Spleen (tissue), 11 donors: ENCODE measurements around the gene PVALEF. TPM values are rescaled to one million over a fixed set of nuclear protein-coding genes. Genes with fewer than 3 reads are reported as not detected.

Source experiments
- DNase-seq: peaks from one replicate; pipeline ENCODE4 v3.0.0-alpha.2; 2020
- H3K27ac ChIP-seq, 8 donors: fragments of 200-600 bp; sonication (generic) in 7 of 8; 1 replicate in 4 of 8; 2 replicates in 4 of 8; pipeline versions ENCODE4 v1.5.0 to v1.8.0; 2016 to 2021; ENCODE audit warnings: inconsistent platforms in 4 of 8, mild to moderate bottlenecking in 4 of 8, moderate library complexity in 1 of 8
- H3K27me3 ChIP-seq, 7 donors: fragments of 200-600 bp; sonication (generic) in 6 of 7; replicated peaks in 1 of 7; 1 replicate in 4 of 7; 2 replicates in 3 of 7; pipeline versions ENCODE4 v1.5.0 to v1.8.0; 2016 to 2021; ENCODE audit warnings: inconsistent platforms in 3 of 7, mild to moderate bottlenecking in 1 of 7
- H3K36me3 ChIP-seq, 6 donors: fragments of 200-600 bp; sonication (generic) in 5 of 6; 1 replicate in 4 of 6; 2 replicates in 2 of 6; pipeline versions ENCODE4 v1.5.0 to v1.8.0; 2016 to 2021; ENCODE audit warnings: inconsistent platforms in 2 of 6
- H3K4me1 ChIP-seq, 6 donors: fragments of 200-600 bp; sonication (generic) in 5 of 6; 1 replicate in 3 of 6; 2 replicates in 3 of 6; pipeline versions ENCODE4 v1.5.0 to v1.8.0; 2016 to 2021; ENCODE audit warnings: inconsistent platforms in 3 of 6
- H3K4me3 ChIP-seq, 8 donors: fragments of 200-600 bp; sonication (generic) in 7 of 8; 1 replicate in 4 of 8; 2 replicates in 4 of 8; pipeline versions ENCODE4 v1.5.0 to v1.8.0; 2016 to 2021; ENCODE audit warnings: inconsistent platforms in 4 of 8, mild to moderate bottlenecking in 4 of 8, moderate library complexity in 2 of 8
- H3K9me3 ChIP-seq, 8 donors: fragments of 200-600 bp; sonication (generic) in 7 of 8; 1 replicate in 4 of 8; 2 replicates in 4 of 8; pipeline versions ENCODE4 v1.5.0 to v1.8.0; 2016 to 2021; ENCODE audit warnings: inconsistent platforms in 4 of 8
- POLR2A ChIP-seq, 3 donors: fragments of 450-650 bp; IDR thresholded peaks; one replicate each; pipeline ENCODE4 v1.5.1; 2017; ENCODE audit warnings: antibody characterized with exemption in 3 of 3, mild to moderate bottlenecking in 1 of 3
- POLR2AphosphoS5 ChIP-seq, 3 donors: sonication (generic); formaldehyde crosslinking; IDR thresholded peaks; one replicate each; pipeline ENCODE4 v1.5.1; 2017; ENCODE audit warnings: antibody characterized with exemption in 3 of 3
- WGBS, 5 donors: extraction: QIAGEN DNeasy Blood & Tissue Kit in 3 of 5; methylation state at CpG; one replicate each; pipeline versions ENCODE4 v1.1.5 to v1.1.7; 2013 to 2018; 5-methylcytosine and 5-hydroxymethylcytosine counted together
- intact Hi-C: fragments of 100-400 bp; cut with DNase I; formaldehyde crosslinking; loops from one replicate; pipeline ENCODE4 v1.15.0; 2023; ENCODE audit warnings: low total_unique reads
- polyA plus RNA-seq, 3 donors: library from polyadenylated mRNA; stranded (reverse); fragments of 200-250 nt; gene quantifications; one replicate each; pipeline ENCODE4 v1.2.1, GENCODE V29; 2013
- total RNA-seq, 7 donors: library from RNA; depleted of rRNA in 3 of 7; stranded (reverse); fragments of >200 nt in 3 of 7; fragmentation: NEBNext Ultra II Directional in 4 of 7; extraction: Animal tissue kit (Norgen Biotek cat#: 25700) in 4 of 7; gene quantifications; one replicate each; pipeline versions ENCODE4 v1.1.0 to v1.2.1, GENCODE V29; 2016 to 2021
- TF ChIP-seq, protein P1 (sequence below), 11 experiments: fragments of 200-600 bp in 7 of 11; fragments of 450-650 bp in 4 of 11; sonication (generic) in 4 of 11; IDR thresholded peaks in 8 of 11; conservative IDR thresholded peaks in 3 of 11; 1 replicate in 7 of 11; 2 replicates in 4 of 11; pipeline versions ENCODE4 v1.4.0 to v1.8.0; 2016 to 2021; ENCODE audit warnings: antibody characterized with exemption in 11 of 11, inconsistent platforms in 4 of 11, mild to moderate bottlenecking in 1 of 11
- donor health status: healthy with polysubstance abuse.
- donor health status: DM: no; HTN: no; CAD: no; lungs with moderate emphysema.
- donor health status: DM: no; HTN: no; CAD: no.
- donor health status: Bipolar disorder and iron deficiency.
- donor health status: healthy.
- donor health status: DM: no; HTN: no; CAD: no.
- donor health status: DM: yes; HTN: yes; CAD: no.

The PVALEF gene
- total and polyA plus RNA-seq, 10 donors, result not detected

DNA sequence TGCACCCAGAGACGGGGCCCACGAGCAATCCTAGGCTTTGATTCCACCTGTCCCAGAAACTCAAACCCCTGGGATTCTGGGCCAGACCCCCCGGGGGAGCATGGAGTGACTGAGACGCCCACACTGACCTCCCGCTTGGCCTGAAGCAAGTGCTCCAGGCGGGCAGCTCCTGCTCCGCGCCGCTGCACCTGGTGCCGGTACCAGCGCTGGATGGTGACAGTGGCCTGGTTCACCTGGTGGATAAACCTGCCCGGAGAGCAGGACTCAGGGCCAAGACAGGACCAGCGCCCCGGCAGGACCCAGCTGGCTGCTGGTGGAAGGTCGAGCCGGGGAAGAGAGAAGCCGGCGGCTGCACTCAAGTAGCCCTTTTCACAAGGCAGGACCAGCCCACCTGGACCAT lies 34.9 kb downstream of the PVALEF start:
- WGBS, 5 donors, result 76 to 100% (median 89%) methylated on average over 2 to 18 of the region's 18 CpGs
- no peaks in the 10 kb centered on the region for H3K9me3 ChIP-seq
- intact Hi-C loops, result no loop called here
- H3K4me3 ChIP-seq, result no peak overlapping the region
- no peaks in the 10 kb centered on the region for H3K27me3 ChIP-seq
- H3K27ac ChIP-seq, result peak overlapping the region in 4 of 8 donors; percentile 31 to 61 (median 50)
- peaks cover 11 to 64% (median 51%) of the 10 kb centered on the region in 6 donors for H3K4me1 ChIP-seq
- no peak for DNase-seq
- TF ChIP-seq POLR2A (IDR thresholded peaks at IDR 0.05) (no peak), POLR2AphosphoS5 (IDR thresholded peaks at IDR 0.05) (no peak)
- TF ChIP-seq, protein P1, sequence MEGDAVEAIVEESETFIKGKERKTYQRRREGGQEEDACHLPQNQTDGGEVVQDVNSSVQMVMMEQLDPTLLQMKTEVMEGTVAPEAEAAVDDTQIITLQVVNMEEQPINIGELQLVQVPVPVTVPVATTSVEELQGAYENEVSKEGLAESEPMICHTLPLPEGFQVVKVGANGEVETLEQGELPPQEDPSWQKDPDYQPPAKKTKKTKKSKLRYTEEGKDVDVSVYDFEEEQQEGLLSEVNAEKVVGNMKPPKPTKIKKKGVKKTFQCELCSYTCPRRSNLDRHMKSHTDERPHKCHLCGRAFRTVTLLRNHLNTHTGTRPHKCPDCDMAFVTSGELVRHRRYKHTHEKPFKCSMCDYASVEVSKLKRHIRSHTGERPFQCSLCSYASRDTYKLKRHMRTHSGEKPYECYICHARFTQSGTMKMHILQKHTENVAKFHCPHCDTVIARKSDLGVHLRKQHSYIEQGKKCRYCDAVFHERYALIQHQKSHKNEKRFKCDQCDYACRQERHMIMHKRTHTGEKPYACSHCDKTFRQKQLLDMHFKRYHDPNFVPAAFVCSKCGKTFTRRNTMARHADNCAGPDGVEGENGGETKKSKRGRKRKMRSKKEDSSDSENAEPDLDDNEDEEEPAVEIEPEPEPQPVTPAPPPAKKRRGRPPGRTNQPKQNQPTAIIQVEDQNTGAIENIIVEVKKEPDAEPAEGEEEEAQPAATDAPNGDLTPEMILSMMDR (IDR thresholded peaks at IDR 0.05 in 8 of 11, conservative IDR thresholded peaks at IDR 0.05 in 3 of 11), result no peak
- peaks cover 0 to 86% (median 4%) of the 10 kb centered on the region in 6 donors for H3K36me3 ChIP-seq

DNA sequence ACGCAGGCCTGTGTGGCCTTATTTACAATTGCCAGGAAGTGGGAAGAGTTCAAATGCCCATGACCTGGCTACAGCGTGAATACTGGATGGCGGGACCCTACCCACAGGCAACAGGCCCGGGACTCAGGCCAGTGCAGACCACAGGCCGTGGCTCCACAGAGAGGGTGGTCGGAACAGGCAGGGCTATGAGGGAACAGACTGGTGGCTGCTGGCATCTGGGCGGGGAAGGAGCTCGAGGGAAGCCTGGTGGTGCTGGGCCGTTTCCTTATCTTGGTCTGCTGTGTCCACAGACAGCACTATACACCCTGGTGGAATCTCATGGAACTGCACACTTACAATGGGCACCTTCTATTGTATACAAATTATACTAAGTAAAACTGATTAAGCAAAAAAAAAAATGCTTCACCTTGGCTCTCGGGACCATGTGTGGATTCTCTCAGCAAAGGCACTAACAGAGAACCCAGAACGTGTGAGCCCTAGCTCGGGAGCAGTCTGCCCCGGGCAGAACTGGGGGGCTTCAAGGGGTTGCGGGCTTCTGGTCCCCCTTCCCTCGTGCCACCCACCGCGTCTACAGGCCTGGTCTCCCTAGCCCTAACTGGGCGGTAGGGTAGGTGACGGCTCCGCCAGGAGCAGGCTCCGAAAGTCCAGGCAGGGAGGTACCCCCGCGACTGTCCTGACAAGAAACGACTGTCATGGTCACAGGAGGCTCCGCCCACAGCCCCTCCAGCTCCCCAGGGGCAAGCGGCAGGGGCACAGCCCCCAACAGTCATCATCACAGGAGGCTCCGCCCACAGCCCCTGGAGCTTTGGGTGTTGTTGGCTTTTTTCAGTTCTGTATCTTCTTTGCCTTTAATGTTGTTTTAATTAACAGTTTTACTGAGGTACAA lies 35.6 kb downstream of the PVALEF start:
- whole genome bisulfite sequencing, 5 donors, result 56 to 73% (median 64%) methylated on average over 17 to 27 of the region's 27 CpGs
- DNase-seq, result no peak
- H3K27me3 ChIP-seq, result no peaks in the 10 kb centered on the region
- no peaks in the 10 kb centered on the region for H3K9me3 ChIP-seq
- H3K27ac ChIP-seq, result peak overlapping the region in 3 of 8 donors; percentile 31 to 55 (median 45)
- peaks cover 11 to 56% (median 47%) of the 10 kb centered on the region in 6 donors for H3K4me1 ChIP-seq
- intact Hi-C loops, result no loop called here
- H3K36me3 ChIP-seq, result peaks cover 0 to 80% (median 5%) of the 10 kb centered on the region in 6 donors
- TF ChIP-seq, protein P1 (IDR thresholded peaks at IDR 0.05 in 8 of 11, conservative IDR thresholded peaks at IDR 0.05 in 3 of 11), result peak; percentile 37 to 78 (median 68)
- TF ChIP-seq POLR2AphosphoS5 (IDR thresholded peaks at IDR 0.05), result peak in 2 of 3 donors; percentile 17 to 54
- TF ChIP-seq POLR2A (IDR thresholded peaks at IDR 0.05), result no peak
- no peak overlapping the region for H3K4me3 ChIP-seq

GRCh38 chr17:81202318-81202717 lies 37.0 kb downstream of the PVALEF start:
- 94 to 100% (median 96%) methylated on average over 2 to 10 of the region's 10 CpGs for WGBS, 5 donors

More at GRCh38 chr17:81202318-81202717, 37.0 kb downstream of the PVALEF start:
- no peaks in the 10 kb centered on the region for H3K9me3 ChIP-seq
- TF ChIP-seq POLR2AphosphoS5 (IDR thresholded peaks at IDR 0.05), result no peak
- TF ChIP-seq POLR2A (IDR thresholded peaks at IDR 0.05), result no peak
- TF ChIP-seq, protein P1 (IDR thresholded peaks at IDR 0.05 in 8 of 11, conservative IDR thresholded peaks at IDR 0.05 in 3 of 11), result no peak
- no peak overlapping the region for H3K27ac ChIP-seq
- intact Hi-C loops, result no loop called here
- peaks cover 0 to 78% (median 15%) of the 10 kb centered on the region in 6 donors for H3K36me3 ChIP-seq
- H3K4me3 ChIP-seq, result no peak overlapping the region
- H3K4me1 ChIP-seq, result peaks cover 5 to 42% (median 39%) of the 10 kb centered on the region in 6 donors
- no peak for DNase-seq
- no peaks in the 10 kb centered on the region for H3K27me3 ChIP-seq
